AG08395 (cell line): ENCODE results near the gene GMFB.
"Not testable (repeated sequence)": the region's sequence is repeated elsewhere in the genome, so short reads cannot be mapped to it uniquely, and the experiment has no call there.

ENCODE experiments used
- DNase-seq: peaks from one replicate; pipeline ENCODE4 v3.0.0; 2012; ENCODE audit warnings: mixed read lengths, low spot score

Gene GMFB

GRCh38 chr14:54458536-54458935 is 30.2 kb downstream of the GMFB start:
- not testable (repeated sequence) for DNase-seq

DNA sequence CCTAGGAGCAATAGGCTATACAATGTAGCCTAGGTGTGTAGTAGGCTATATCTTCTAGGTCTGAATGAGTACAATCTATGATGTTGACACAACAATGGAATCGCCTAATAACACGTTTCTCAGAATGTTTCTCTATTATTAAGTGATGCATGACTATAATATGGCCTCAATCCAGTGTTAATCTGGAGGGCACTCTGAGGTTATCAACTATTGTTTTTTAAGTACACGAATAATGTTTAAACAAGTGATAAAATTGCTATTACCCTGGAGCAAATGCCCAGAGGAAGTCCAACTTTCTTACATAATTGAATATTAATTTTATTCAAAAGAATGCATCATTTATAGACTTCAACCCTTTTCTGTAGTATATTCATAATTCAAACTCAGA is 31.2 kb downstream of the GMFB start:
- no peak for DNase-seq

DNA sequence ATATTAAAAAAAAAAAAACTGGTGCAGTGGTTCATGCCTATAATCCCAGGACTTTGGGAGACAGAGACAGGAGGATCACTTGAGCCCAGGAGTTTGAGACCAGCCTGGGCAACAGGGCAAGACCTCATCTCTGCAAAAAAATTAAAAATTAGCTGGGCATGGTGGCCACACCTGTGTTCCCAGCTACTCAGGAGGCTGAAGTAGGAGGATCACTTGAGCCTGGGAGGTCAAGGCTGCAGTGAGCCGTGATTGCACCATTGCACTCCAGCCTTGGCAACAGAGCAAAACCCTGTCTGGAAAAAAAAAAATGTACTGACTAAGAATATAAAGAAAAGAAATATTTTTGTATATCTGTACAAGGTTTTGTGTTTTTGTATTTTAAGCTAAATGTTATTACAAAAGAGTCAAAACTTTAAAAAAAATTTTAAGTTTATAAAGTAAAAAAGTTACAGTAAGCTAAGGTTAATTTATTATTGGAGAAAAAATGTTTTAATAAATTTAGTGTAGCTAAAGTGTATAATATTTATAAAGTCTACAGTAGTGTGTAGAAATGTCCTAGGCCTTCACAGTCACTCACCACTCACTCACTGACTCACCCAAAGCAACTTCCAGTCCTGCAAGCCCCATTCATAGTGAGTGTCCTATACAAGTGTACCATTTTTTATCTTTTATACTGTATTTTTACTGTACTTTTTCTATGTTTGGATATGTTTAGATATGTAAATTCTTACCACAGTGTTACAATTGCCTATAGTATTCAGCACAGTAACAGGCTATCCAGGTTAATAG is 31.8 kb downstream of the GMFB start:
- not testable (repeated sequence) for DNase-seq

GRCh38 chr14:54455363-54455762 is 33.4 kb downstream of the GMFB start:
- no peak for DNase-seq

DNA sequence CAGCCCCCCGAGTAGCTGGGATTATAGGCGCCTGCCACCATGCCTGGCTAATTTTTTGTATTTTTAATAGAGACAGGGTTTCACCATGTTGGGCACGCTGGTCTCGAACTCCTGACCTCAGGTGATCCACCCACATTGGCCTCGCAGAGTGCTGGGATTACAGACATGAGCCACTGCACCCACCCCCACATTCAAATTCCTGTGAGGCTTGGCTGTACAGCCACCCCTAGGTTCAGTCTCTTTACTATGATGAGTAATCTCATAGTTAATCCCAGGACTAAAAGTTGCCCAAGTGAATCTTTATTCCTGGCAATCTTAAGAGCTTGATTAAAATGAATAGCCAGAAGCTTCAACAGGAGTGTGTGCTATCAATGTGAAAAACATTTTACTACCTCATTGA is 34.8 kb downstream of the GMFB start:
- peak; percentile 39 for DNase-seq

- DNase-seq, result no peak
Measured at GRCh38 chr14:54453252-54453651, 35.5 kb downstream of the GMFB start.

GRCh38 chr14:54451961-54452360 is 36.8 kb downstream of the GMFB start:
- DNase-seq, result no peak

DNA sequence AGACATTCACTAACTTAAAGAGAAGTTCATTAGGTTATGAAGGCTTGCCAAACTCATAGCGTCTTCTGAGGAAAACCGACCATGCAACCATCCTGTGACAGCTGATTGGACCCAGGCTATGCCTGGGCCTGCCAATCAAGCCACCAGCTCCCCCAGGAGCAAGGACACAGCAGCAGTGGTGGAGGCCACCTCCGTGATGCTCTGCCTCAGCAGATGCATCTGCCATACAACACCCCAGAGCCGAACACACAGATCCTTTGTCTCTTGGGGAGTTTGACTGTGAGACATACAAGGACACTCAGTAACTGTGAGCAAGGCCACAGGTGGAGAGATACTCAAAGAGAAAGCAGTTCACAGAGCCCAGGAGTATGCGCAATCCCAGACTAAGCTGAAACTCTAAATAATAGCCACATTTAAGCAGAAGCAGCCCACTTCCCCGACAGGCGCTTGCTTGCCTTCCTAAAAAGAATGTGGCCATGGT is 37.6 kb downstream of the GMFB start:
- no peak for DNase-seq

- DNase-seq, result peak; percentile 80
Measured at GRCh38 chr14:54450535-54450934, 38.2 kb downstream of the GMFB start.

DNA sequence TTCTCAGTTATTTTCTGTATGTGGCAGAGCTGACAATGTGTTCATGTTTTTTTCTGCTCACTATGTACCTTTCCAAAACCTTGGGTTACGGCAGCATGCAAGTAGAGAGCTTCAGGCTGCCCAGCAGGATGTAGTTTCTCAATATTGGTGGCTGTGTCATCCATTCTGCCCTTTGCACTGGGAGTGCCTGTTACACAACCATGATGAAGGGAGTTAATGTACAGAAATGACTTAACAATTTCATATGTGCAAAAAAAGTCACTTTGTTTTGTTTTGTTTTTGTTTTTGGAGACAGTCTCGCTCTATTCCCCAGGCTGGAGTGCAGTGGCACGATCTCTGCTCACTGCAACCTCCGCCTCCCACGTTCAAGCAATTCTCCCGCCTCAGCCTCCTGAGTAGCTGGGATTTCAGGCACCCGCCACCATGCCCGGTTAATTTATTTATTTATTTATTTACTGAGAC is 41.5 kb downstream of the GMFB start:
- DNase-seq, result peak; percentile 25

GRCh38 chr14:54446161-54446693 is 42.6 kb downstream of the GMFB start:
- DNase-seq, result no peak

DNA sequence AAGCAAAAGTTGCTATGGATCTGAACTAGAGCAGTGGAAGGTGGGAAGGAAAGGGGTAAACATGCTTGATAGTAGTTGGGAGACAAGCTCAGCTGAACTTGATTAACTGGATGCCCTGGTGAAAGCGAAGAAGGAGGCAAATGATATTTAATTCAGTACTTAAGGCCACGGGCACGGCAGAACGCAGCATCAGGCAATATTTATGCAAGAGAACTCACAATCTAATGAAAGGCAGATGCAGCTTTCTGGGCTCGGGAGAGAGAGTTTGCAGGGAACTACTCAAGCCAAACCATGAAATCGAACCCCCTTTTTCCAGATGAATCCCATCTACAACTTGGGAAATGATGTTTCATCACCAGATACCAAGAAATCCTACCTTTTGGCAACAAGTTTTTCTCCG is 44.1 kb downstream of the GMFB start:
- peak; percentile 44 for DNase-seq

DNA sequence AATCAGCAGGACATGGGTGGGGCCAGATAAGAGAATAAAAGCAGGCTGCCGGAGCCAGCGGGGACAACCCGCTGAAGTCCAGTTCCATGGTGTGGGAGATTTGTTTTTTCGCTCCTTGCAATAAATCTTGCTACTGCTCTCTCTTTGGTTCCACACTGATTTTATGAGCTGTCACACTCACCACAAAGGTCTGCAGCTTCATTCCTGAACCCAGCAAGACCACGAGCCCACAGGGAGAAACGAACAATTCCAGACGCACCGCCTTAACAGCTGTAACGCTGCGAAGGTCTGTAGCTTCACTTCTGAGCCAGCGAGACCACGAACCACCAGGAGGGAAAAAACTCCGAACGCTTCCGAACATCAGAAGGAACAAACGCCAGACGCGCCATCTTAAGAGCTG is 44.8 kb downstream of the GMFB start:
- no peak for DNase-seq

DNA sequence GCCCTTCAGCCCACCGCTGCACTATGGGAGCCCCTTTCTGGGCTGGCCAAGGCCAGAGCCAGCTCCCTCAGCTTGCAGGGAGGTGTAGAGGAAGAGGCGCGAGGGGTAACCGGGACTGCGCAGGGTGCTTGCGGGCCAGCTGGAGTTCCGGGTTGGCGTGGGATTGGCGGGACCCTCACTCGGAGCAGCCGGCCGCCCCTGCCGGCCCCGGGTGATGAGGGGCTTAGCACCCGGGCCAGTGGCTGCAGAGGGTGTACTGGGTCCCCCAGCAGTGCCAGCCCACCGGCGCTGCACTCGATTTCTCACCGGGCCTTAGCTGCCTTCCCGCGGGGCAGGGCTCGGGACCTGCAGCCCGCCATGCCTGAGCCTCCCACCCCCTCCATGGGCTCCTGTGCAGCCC is 45.8 kb downstream of the GMFB start:
- not testable (repeated sequence) for DNase-seq

GRCh38 chr14:54440873-54441868 is 47.6 kb downstream of the GMFB start, which contains the start of gene CNIH1:
Gene CNIH1 (minus strand): TSS chr14:54441374. CDS start chr14:54441327, 47 bp downstream.
- peak; percentile 98 for DNase-seq

GRCh38 chr14:54440476-54440872 is 48.3 kb downstream of the GMFB start:
- no peak for DNase-seq

GRCh38 chr14:54440037-54440436 is 48.7 kb downstream of the GMFB start:
- DNase-seq, result no peak

DNA sequence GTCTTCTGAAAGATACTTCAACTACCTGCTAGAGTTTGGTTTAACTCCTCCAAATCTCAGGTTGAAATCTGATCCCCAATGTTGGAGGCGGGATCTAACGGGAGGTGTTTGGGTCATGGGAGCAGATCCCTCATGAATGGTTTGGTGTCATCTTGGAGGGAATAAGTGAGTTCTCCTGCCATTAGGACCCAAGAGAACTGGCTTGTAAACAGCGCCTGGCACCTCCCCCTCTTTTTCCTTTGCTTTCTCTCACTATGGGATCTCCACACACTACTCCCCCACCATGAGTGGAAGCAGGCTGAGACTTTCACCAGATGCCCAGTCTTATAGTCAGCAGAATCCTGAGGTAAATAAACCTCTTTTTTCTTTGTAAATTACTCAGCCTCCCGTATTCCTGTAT is 50.1 kb downstream of the GMFB start:
- no peak for DNase-seq

DNA sequence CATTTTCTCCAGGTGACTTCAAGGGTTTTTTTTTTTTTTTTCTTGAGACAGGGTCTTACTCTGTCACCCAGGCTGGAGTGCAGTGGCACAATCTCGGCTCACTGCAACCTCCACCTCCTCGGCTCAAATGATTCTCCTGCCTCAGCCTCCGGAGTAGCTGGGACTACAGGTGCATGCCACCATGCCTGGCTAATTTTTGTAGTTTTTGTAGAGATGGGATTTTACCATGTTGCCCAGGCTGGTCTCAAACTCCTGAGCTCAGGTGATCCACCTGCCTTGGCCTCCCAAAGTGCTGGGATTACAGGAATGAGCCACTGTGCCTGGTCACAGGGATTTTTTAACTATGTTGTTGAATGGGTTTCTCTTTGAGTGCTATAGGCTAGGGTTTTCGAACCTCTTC is 50.8 kb downstream of the GMFB start:
- DNase-seq, result not testable (repeated sequence)

- DNase-seq, result peak; percentile 25
Measured at GRCh38 chr14:54435500-54435981, 53.2 kb downstream of the GMFB start.

- no peak for DNase-seq
Measured at GRCh38 chr14:54428527-54428926, 60.3 kb downstream of the GMFB start.

DNA sequence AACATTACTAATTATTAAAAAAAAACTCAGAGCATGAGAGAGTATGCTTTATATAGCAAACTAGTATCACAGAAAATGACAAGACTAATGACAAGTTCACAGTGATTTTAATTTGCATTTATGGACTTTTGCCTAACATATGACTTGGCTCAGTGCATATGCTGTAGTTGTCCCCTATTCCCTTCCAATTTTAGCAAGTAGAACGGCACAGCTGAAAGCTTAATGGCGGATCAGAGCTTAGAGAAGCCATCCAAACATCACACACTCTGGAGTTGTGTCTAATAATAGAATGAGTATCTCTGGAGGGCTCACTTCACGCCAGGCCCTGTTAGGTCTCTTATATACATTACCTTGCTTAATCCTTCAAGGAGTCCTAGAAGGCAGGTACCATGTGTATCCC is 60.9 kb downstream of the GMFB start:
- DNase-seq, result no peak
